HG03354 (cell line): ENCODE measurements around the gene DPEP2NB.

Experiments used
- ATAC-seq: cut with Tn5 transposase; IDR thresholded peaks from one replicate; pipeline ENCODE4 v1.9.1; 2021; ENCODE audit warnings: mild to moderate bottlenecking; ENCODE audit not compliant: unreplicated experiment, poor library complexity, severe bottlenecking

DPEP2NB gene

DNA sequence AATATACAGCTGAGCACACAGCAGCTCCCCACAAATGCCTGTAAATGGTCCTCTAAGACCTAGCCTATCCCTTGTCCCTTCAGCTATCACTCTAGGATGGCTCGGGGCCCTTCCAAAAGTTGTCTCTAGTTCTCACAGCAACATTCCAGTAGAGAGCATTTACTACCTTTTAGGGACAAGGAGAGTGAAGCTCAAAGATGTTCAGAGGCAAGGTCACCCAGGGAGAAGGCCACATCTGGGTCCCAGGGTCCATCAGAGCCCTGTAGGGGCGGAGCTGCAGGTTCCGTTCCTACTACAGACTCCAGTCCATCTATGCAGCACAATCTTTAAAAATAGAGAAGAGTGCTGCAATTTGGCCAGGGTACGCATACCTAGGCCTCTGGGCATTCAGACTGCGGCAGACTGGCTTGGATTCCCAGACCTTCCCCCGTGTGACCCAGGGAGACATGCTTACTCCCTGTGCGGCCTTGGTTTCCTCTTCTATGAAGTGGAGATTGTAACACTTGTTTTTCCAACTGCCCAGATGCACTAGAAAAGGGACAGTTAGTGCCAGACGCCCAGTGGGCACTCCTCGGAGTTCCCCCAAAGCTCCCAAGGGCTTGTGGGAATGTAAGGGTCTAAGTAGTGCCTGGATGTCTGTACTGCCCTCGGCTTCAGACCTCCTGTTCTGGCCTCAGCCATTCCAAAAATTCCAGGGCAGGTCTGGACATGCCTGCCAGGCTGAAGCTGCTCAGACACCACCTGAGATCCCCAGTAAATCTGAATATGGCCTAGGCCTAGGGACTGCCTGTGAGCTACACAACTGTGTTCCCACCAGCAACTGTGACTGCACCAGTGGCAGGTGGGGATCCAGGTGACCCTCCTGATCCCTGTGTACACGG is 49.8 kb downstream of the DPEP2NB start:
- ATAC-seq: no peak

- ATAC-seq: no peak
Observed at GRCh38 chr16:67964477-67965131, 51.1 kb downstream of the DPEP2NB start.

GRCh38 chr16:67963662-67964321 is 51.9 kb downstream of the DPEP2NB start:
- ATAC-seq: no peak
